ENCODE results near the gene CYP2D6.

DNA sequence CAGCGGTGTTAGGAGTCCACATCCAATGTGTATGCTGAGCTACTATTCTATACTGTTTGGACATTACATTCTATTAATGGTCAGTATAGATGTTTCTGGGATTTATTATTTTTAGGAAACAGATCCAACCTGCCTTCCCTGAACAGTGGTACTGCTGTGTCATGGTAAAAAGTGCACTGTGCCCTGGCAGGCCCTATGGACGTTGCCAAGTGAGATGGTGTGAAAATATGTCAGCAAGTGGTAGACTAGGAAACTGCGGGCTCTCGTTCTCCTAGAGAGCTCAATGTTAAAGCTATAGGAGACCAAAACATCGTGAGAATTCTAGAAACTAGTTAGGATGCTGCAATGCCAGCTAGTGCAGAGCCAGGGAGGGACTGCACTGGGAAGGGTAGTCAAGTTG, 26.0 kb upstream of the CYP2D6 start:
- TF ChIP-seq, protein P1, sequence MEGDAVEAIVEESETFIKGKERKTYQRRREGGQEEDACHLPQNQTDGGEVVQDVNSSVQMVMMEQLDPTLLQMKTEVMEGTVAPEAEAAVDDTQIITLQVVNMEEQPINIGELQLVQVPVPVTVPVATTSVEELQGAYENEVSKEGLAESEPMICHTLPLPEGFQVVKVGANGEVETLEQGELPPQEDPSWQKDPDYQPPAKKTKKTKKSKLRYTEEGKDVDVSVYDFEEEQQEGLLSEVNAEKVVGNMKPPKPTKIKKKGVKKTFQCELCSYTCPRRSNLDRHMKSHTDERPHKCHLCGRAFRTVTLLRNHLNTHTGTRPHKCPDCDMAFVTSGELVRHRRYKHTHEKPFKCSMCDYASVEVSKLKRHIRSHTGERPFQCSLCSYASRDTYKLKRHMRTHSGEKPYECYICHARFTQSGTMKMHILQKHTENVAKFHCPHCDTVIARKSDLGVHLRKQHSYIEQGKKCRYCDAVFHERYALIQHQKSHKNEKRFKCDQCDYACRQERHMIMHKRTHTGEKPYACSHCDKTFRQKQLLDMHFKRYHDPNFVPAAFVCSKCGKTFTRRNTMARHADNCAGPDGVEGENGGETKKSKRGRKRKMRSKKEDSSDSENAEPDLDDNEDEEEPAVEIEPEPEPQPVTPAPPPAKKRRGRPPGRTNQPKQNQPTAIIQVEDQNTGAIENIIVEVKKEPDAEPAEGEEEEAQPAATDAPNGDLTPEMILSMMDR (IDR thresholded peaks at IDR 0.05; ENCODE audit: poor library complexity) = no peak
- no peak for TF ChIP-seq EZH2 (IDR thresholded peaks at IDR 0.05; ENCODE audit: borderline replicate concordance)

Measured in hepatocyte (in vitro differentiated cells).